Effector CD8-positive, alpha-beta T cell (primary cell): ENCODE data around the gene CXCL8.
"Not testable (repeated sequence)": the region's sequence is repeated elsewhere in the genome, so short reads cannot be mapped to it uniquely, and the experiment has no call there.

ENCODE experiments used
- DNase-seq: peaks from one replicate; lab custom pipeline; 2025; lab: John Stamatoyannopoulos, UW

Gene CXCL8

DNA sequence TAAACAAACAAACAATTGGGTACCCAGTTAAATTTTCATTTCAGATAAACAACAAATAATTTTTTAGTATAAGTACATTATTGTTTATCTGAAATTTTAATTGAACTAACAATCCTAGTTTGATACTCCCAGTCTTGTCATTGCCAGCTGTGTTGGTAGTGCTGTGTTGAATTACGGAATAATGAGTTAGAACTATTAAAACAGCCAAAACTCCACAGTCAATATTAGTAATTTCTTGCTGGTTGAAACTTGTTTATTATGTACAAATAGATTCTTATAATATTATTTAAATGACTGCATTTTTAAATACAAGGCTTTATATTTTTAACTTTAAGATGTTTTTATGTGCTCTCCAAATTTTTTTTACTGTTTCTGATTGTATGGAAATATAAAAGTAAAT, 2.9 kb downstream of the CXCL8 start:
- no peak for DNase-seq

GRCh38 chr4:73743795-73744194, 3.4 kb downstream of the CXCL8 start:
- no peak for DNase-seq

GRCh38 chr4:73744203-73744602, 3.8 kb downstream of the CXCL8 start:
- no peak for DNase-seq

- DNase-seq: no peak
These were observed 10.4 kb downstream of the CXCL8 start for GRCh38 chr4:73750730-73751129.

DNA sequence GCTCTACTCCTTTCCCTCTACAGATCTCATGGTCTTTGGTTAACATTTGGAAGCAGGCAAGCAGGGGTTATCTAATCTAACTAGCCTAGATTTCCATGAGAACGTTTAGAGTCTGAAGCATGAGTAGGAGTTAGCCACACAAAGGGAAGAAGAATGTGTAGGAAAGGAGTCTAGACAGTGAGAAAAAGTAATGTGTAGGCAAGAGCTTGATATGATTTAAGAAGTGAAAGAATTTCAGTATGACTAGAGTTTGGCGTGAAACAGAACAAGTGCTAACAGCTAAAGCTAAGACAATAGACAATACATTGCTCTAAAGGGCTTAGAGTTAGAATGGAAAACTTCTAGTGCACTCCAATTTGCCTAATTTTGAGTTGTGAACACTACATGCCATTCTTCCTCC, 10.8 kb downstream of the CXCL8 start:
- DNase-seq: no peak

DNA sequence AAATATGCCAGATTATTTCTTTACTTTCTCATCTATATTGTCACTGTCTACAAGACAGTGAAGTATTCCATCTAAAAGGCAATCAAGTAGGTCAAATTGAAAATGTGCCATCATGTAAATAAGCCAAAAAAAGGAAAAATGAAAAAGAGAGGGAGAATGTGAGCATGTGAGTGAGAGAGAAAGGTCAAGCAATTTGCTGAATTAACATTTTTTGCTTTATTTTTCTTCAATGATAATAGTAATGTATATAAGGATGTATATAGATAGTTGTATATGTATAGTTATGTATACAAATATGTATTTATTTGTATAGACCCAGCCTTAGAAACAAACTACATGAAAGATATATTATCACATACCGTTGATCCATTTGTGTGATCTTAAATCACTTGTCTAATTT, 11.5 kb downstream of the CXCL8 start:
- DNase-seq: no peak

DNA sequence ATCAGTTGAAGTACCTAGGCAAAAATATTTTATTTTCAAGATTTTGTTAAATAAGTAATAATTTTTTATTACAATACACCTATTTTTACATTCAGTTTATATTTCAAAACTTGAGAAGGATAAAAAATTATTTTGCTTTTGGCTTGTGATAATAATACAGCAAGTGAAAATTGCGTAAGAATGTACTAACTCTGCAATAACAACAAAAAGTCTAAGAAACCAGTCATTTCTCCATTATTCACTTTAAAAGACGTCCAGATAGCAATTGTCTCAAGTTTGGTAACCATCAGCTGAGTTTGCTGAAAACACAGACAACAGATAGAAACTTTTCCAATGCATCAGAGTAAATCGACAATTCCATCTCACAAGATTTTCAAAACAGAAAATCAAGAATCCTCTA, 12.1 kb downstream of the CXCL8 start:
- DNase-seq: no peak

- no peak for DNase-seq
These were observed 12.8 kb downstream of the CXCL8 start for GRCh38 chr4:73753215-73753614.

GRCh38 chr4:73754934-73755333, 14.6 kb downstream of the CXCL8 start:
- DNase-seq: no peak

DNA sequence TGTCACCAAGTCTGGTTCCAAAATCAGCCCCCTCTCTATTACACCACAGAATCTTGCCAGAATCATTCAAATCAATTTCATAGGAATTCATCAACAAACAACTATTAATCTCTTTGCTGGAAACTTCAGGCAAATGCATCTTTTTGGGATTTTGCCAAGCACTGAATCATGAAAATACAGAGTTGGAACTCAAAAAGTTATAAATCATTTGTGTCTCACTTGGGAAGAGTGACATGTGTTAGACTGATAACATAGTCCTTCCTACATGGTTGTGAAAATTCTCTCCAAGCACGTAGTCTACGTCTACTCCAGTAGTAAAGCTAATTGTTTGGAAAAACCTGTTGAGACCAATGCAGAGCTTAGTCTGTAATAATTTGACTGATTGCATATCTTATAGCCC, 19.0 kb downstream of the CXCL8 start:
- DNase-seq: no peak

DNA sequence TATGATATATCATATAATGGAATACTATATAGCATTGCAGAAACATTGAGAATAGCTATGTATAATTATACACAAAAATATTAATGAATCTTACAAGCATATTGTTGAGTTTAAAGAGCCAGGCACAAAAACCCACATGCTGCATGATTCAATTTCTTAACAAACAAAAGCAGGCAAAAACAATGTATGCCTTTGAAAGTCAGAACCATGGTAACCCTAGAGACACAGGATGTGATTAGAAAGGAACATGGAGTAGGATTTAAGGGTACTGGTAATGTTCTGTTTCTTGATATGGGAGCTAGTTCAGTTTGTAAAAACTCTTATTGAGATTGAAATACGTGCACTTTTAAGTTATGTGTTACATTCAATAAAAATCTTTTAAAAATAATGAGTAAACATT, 21.5 kb downstream of the CXCL8 start:
- DNase-seq: no peak

- no peak for DNase-seq
These were observed 22.0 kb downstream of the CXCL8 start for GRCh38 chr4:73762409-73762808.

- no peak for DNase-seq
These were observed 23.5 kb downstream of the CXCL8 start for GRCh38 chr4:73763877-73764276.

- DNase-seq: no peak
These were observed 24.1 kb downstream of the CXCL8 start for GRCh38 chr4:73764513-73764912.

- no peak for DNase-seq
These were observed 24.9 kb downstream of the CXCL8 start for GRCh38 chr4:73765296-73765695.

DNA sequence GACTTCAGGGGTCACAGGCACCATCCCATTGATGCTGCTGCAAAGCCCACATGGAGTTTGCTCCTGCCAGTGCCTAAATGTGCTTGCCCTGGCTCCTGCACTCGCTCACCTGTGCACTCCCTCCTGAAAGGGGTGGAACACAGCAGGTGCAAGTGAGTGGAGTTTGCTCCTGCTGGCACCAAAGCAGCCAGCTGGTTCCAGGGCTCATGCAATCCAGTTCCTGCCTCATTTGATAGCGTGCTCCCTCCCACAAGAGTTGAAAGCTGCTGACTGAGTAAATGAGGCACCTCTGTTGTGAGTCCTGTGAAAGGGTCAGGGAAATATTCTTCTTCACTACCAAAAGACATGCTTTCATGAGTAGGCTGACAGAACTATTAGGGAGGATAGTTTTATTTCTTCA, 30.5 kb downstream of the CXCL8 start:
- DNase-seq: no peak

GRCh38 chr4:73772363-73772762, 32.0 kb downstream of the CXCL8 start:
- DNase-seq: no peak

DNA sequence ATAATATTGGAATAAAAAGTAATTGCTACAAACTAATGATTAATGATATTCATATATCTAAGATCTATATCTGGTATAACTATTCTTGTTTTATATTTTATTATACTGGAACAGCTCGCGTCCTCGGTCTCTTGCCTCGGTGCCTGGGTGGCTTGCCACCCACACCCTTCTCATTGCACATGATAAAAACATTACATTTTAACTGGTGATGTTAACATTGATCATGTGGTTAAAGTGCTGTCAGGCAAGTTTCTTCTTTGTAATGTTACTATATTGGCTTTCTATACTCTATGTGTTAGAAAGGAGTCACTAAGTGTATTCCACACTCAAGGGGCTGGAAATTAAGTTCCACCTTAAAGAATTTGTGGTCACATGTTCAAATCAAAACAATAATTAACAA, 34.0 kb downstream of the CXCL8 start:
- DNase-seq: not testable (repeated sequence)

DNA sequence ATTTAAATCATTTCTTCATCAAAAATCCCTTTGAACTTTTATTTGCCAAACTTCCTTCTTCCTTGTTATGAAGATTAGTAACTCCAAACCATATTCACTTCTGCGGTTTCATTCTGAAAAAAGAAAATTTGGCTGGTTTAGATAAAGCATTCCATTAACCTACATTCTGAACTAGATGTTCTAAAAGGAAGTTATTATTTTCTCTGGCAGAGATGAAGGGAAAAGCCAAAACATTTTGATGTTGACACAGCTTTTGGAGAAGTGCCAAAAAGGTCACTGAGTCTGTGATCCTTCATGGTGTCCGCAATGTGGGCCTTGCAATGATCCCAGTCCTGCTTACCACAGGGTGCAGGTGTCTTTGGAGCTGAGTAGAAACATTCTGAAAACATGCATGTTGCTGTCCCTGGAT, 36.0 kb downstream of the CXCL8 start:
- DNase-seq: no peak

DNA sequence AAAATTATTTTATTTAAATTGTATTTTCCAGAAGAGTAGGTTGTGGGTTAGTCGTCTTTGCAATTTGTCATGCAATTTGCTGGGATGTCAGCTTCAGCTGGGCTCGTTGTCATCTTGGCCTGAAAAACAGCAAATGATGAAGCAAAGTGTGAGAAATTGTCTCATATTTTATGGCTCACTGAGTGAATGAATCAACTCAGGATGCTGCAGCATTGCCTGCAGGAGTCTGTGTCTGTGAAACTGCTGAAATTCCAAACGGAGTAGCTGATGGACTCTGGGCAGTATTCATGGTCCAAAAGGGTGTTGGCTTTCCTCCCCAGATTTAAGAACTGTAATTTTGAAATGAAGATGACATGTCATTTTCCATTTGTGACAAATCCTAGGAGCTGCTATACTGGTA, 37.2 kb downstream of the CXCL8 start:
- DNase-seq: no peak

- DNase-seq: no peak
These were observed 39.9 kb downstream of the CXCL8 start for GRCh38 chr4:73780243-73780642.

DNA sequence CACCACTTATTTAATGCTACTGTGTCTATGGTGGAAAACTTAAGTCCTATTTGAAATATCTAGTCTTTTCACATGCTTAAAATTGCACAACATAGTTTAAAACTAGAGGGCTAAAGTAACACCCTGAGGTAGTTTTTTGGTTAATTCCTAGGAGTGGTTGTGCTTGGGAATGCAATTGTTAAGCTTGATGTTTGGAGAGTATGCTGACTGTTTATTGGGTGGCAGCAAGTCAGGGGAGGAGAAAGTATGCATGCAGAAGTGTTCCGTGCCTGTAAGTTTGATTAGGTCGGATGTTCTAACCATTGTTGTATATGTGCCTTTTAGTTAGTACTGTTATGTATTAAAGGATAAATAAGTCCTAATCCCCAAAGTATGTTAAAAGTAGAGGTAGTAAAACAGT, 40.5 kb downstream of the CXCL8 start:
- DNase-seq: no peak

DNA sequence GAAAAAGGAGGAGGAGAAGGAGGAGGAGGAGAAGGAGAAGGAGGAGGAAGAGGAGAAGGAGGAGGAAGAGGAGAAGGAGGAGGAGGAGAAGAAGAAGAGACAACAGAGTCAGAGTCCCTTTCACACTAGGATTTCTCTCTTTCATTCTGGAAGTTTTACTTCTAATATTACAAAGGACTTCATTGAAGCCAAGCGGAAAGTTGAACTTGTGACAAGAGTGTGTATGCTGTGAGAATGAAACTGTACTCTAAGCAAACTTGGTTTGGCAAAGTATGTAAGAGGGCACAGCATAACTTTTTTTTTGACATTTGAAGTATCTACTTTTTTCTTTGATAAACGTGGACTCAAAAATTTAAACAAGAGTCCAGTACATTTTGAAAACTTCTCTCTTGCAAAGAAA, 48.0 kb downstream of the CXCL8 start:
- no peak for DNase-seq
